T-helper 2 cell treated with Interferon-gamma antibody and Interleukin-4, amounts not matched to agents 5 μg/mL and 100 μg/mL, for 36 hours (primary cell): ENCODE results near the gene ZNF555.
A peak's percentile ranks its signal among the peaks of the same experiment; 100 is the strongest.
"Not testable (repeated sequence)": the region's sequence is repeated elsewhere in the genome, so short reads cannot be mapped to it uniquely, and the experiment has no call there.

ENCODE experiments used
- DNase-seq: peaks from one replicate; pipeline ENCODE4 v3.0.0; 2021; ENCODE audit warnings: low spot score
- H3K27ac Mint-ChIP-seq: one replicate; pipeline ENCODE4 v1.8.0; 2021; ENCODE audit warnings: mild to moderate bottlenecking, mixed read lengths
- H3K27me3 Mint-ChIP-seq: one replicate; pipeline ENCODE4 v1.8.0; 2021; ENCODE audit warnings: low read depth, mixed read lengths
- H3K36me3 Mint-ChIP-seq: one replicate; pipeline ENCODE4 v1.8.0; 2021; ENCODE audit warnings: low read depth, mixed read lengths
- H3K4me1 Mint-ChIP-seq: one replicate; pipeline ENCODE4 v1.8.0; 2021; ENCODE audit warnings: low read depth, mixed read lengths
- H3K4me3 Mint-ChIP-seq: one replicate; pipeline ENCODE4 v1.8.0; 2022; ENCODE audit warnings: mild to moderate bottlenecking, moderate library complexity, mixed read lengths
- H3K9me3 Mint-ChIP-seq: one replicate; pipeline ENCODE4 v1.8.0; 2021; ENCODE audit warnings: mixed read lengths

The ZNF555 gene

GRCh38 chr19:2812414-2813234 lies 28.7 kb upstream of the ZNF555 start:
- DNase-seq, result no peak
- Mint-ChIP-seq H3K4me3 (no peak overlapping the region), H3K27ac (no peak overlapping the region), H3K27me3 (no peaks in the 10 kb centered on the region), H3K9me3 (no peaks in the 10 kb centered on the region), H3K36me3 (peaks cover 8% of the 10 kb centered on the region), H3K4me1 (no peaks in the 10 kb centered on the region)

GRCh38 chr19:2813235-2814160 lies 27.8 kb upstream of the ZNF555 start:
- Mint-ChIP-seq H3K36me3 (peaks cover 8% of the 10 kb centered on the region), H3K4me3 (no peak overlapping the region), H3K9me3 (no peaks in the 10 kb centered on the region), H3K27me3 (no peaks in the 10 kb centered on the region), H3K4me1 (no peaks in the 10 kb centered on the region), H3K27ac (no peak overlapping the region)
- no peak for DNase-seq

GRCh38 chr19:2814426-2814825 lies 26.8 kb upstream of the ZNF555 start:
- no peak for DNase-seq
- H3K27me3 Mint-ChIP-seq, result no peaks in the 10 kb centered on the region
- H3K9me3 Mint-ChIP-seq, result no peaks in the 10 kb centered on the region
- H3K4me3 Mint-ChIP-seq, result no peak overlapping the region
- no peaks in the 10 kb centered on the region for H3K4me1 Mint-ChIP-seq
- H3K36me3 Mint-ChIP-seq, result peaks cover 4% of the 10 kb centered on the region
- H3K27ac Mint-ChIP-seq, result no peak overlapping the region

GRCh38 chr19:2815191-2815614 lies 26.1 kb upstream of the ZNF555 start:
- H3K27ac Mint-ChIP-seq, result no peak overlapping the region
- H3K27me3 Mint-ChIP-seq, result no peaks in the 10 kb centered on the region
- H3K9me3 Mint-ChIP-seq, result no peaks in the 10 kb centered on the region
- no peak for DNase-seq
- peaks cover under 1% of the 10 kb centered on the region for H3K4me1 Mint-ChIP-seq
- H3K4me3 Mint-ChIP-seq, result no peak overlapping the region
- H3K36me3 Mint-ChIP-seq, result peaks cover 3% of the 10 kb centered on the region

- H3K4me3 Mint-ChIP-seq, result no peak overlapping the region
- no peak overlapping the region for H3K27ac Mint-ChIP-seq
- peaks cover 3% of the 10 kb centered on the region for H3K36me3 Mint-ChIP-seq
- no peak for DNase-seq
- H3K27me3 Mint-ChIP-seq, result no peaks in the 10 kb centered on the region
- peaks cover 3% of the 10 kb centered on the region for H3K4me1 Mint-ChIP-seq
- H3K9me3 Mint-ChIP-seq, result no peaks in the 10 kb centered on the region
Observed at GRCh38 chr19:2815923-2816322, 25.4 kb upstream of the ZNF555 start.

- Mint-ChIP-seq H3K36me3 (peaks cover 3% of the 10 kb centered on the region), H3K4me3 (no peak overlapping the region), H3K4me1 (peaks cover 3% of the 10 kb centered on the region), H3K9me3 (no peaks in the 10 kb centered on the region), H3K27me3 (no peaks in the 10 kb centered on the region), H3K27ac (no peak overlapping the region)
- no peak for DNase-seq
Observed at GRCh38 chr19:2816641-2817040, 24.6 kb upstream of the ZNF555 start.

GRCh38 chr19:2817237-2817829 lies 23.9 kb upstream of the ZNF555 start:
- not testable (repeated sequence) for H3K27me3 Mint-ChIP-seq, DNase-seq, H3K9me3 Mint-ChIP-seq, H3K4me1 Mint-ChIP-seq, H3K36me3 Mint-ChIP-seq
- Mint-ChIP-seq H3K27ac (peak overlapping the region; percentile 62), H3K4me3 (peak overlapping the region; percentile 50)

GRCh38 chr19:2819540-2820111 lies 21.6 kb upstream of the ZNF555 start, which contains the start of gene ZNF554:
Gene ZNF554 (plus strand): TSS chr19:2819868. CDS start chr19:2820072, 204 bp downstream.
- H3K27ac Mint-ChIP-seq, result no peak within 1 kb of the TSS
- H3K4me3 Mint-ChIP-seq, result peak within 1 kb of the TSS; percentile 82
- peaks cover 3% of the 10 kb centered on the region for H3K9me3 Mint-ChIP-seq
- DNase-seq, result peak; percentile 96
- peaks cover 3% of the 10 kb centered on the region for H3K4me1 Mint-ChIP-seq
- peaks cover 5% of the 10 kb centered on the region for H3K36me3 Mint-ChIP-seq
- H3K27me3 Mint-ChIP-seq, result no peaks in the 10 kb centered on the region

GRCh38 chr19:2820112-2820702 lies 21.1 kb upstream of the ZNF555 start:
- H3K27me3 Mint-ChIP-seq, result no peaks in the 10 kb centered on the region
- H3K27ac Mint-ChIP-seq, result no peak overlapping the region
- no peak for DNase-seq

GRCh38 chr19:2822846-2823245 lies 18.4 kb upstream of the ZNF555 start:
- H3K27me3 Mint-ChIP-seq, result no peaks in the 10 kb centered on the region
- peaks cover 15% of the 10 kb centered on the region for H3K36me3 Mint-ChIP-seq
- no peak overlapping the region for H3K27ac Mint-ChIP-seq
- DNase-seq, result no peak
- peaks cover 15% of the 10 kb centered on the region for H3K9me3 Mint-ChIP-seq
- H3K4me1 Mint-ChIP-seq, result peaks cover 3% of the 10 kb centered on the region
- H3K4me3 Mint-ChIP-seq, result no peak overlapping the region

More at GRCh38 chr19:2820112-2820702, 21.1 kb upstream of the ZNF555 start:
- peaks cover 3% of the 10 kb centered on the region for H3K4me1 Mint-ChIP-seq
- peak overlapping the region; percentile 82 for H3K4me3 Mint-ChIP-seq
- H3K9me3 Mint-ChIP-seq, result peaks cover 4% of the 10 kb centered on the region
- H3K36me3 Mint-ChIP-seq, result peaks cover 7% of the 10 kb centered on the region

GRCh38 chr19:2823646-2824045 lies 17.6 kb upstream of the ZNF555 start:
- DNase-seq, result no peak

GRCh38 chr19:2824129-2824528 lies 17.1 kb upstream of the ZNF555 start:
- H3K9me3 Mint-ChIP-seq, result peaks cover 26% of the 10 kb centered on the region
- no peak for DNase-seq
- no peak overlapping the region for H3K27ac Mint-ChIP-seq
- no peak overlapping the region for H3K4me3 Mint-ChIP-seq
- peaks cover 18% of the 10 kb centered on the region for H3K36me3 Mint-ChIP-seq
- H3K4me1 Mint-ChIP-seq, result peaks cover 3% of the 10 kb centered on the region
- no peaks in the 10 kb centered on the region for H3K27me3 Mint-ChIP-seq

More at GRCh38 chr19:2823646-2824045, 17.6 kb upstream of the ZNF555 start:
- Mint-ChIP-seq H3K9me3 (peaks cover 23% of the 10 kb centered on the region), H3K27me3 (no peaks in the 10 kb centered on the region), H3K4me3 (no peak overlapping the region), H3K36me3 (peaks cover 18% of the 10 kb centered on the region), H3K27ac (no peak overlapping the region), H3K4me1 (peaks cover 3% of the 10 kb centered on the region)

GRCh38 chr19:2827022-2827421 lies 14.3 kb upstream of the ZNF555 start:
- Mint-ChIP-seq H3K9me3 (peaks cover 39% of the 10 kb centered on the region), H3K27ac (no peak overlapping the region), H3K4me3 (no peak overlapping the region), H3K27me3 (no peaks in the 10 kb centered on the region), H3K4me1 (no peaks in the 10 kb centered on the region), H3K36me3 (peaks cover 22% of the 10 kb centered on the region)
- no peak for DNase-seq
